Heart right ventricle (tissue), 16 donors: ENCODE data around the gene PDLIM5. TPM values are rescaled to one million over a fixed set of nuclear protein-coding genes. Genes with fewer than 3 reads are reported as not detected.

Source experiments
- ATAC-seq, 8 donors: fragments of 200-7000 bp; cut with Tn5 transposase; one replicate each; pipeline ENCODE4 v1.9.1; 2020; ENCODE audit warnings: mild to moderate bottlenecking in 8 of 8, moderate library complexity in 8 of 8, moderate number of reproducible peaks in 1 of 8
- DNase-seq, 2 donors: peaks; one replicate each; pipeline ENCODE4 v3.0.0-alpha.2; 2020
- H3K27ac ChIP-seq, 10 donors: fragments of 200-600 bp; sonication (generic) in 2 of 10; one replicate each; pipeline versions ENCODE4 v1.5.0 to v1.8.0; 2020 to 2022; ENCODE audit warnings: mild to moderate bottlenecking in 3 of 10
- H3K27me3 ChIP-seq, 7 donors: fragments of 200-600 bp; one replicate each; pipeline ENCODE4 v1.8.0; 2021 to 2022; ENCODE audit warnings: mild to moderate bottlenecking in 2 of 7
- H3K36me3 ChIP-seq, 9 donors: fragments of 200-600 bp; sonication (generic) in 1 of 9; one replicate each; pipeline versions ENCODE4 v1.5.0 to v1.8.0; 2020 to 2022; ENCODE audit warnings: mild to moderate bottlenecking in 2 of 9
- H3K4me1 ChIP-seq, 9 donors: fragments of 200-600 bp; sonication (generic) in 1 of 9; one replicate each; pipeline versions ENCODE4 v1.5.0 to v1.8.0; 2020 to 2022; ENCODE audit warnings: mild to moderate bottlenecking in 4 of 9
- H3K4me3 ChIP-seq, 10 donors: fragments of 200-600 bp; sonication (generic) in 2 of 10; one replicate each; pipeline versions ENCODE4 v1.5.0 to v1.8.0; 2020 to 2022; ENCODE audit warnings: mild to moderate bottlenecking in 7 of 10, moderate library complexity in 2 of 10
- H3K9me3 ChIP-seq, 11 donors: fragments of 200-600 bp in 10 of 11; sonication (generic) in 2 of 11; one replicate each; pipeline versions ENCODE4 v1.5.0 to v1.8.0; 2013 to 2022; ENCODE audit warnings: mild to moderate bottlenecking in 2 of 11, control low read depth in 1 of 11, moderate library complexity in 1 of 11
- WGBS, 2 donors: extraction: QIAGEN DNeasy Blood & Tissue Kit; methylation state at CpG; one replicate each; pipeline ENCODE4 v1.1.7; 2013; ENCODE audit warnings: inconsistent platforms in 1 of 2; 5-methylcytosine and 5-hydroxymethylcytosine counted together
- intact Hi-C, 10 donors: fragments of 100-400 bp; cut with DNase I; formaldehyde crosslinking; loops; one replicate each; pipeline versions ENCODE4 v1.11.1 to v1.14.2; 2022
- polyA plus RNA-seq, 2 donors: library from polyadenylated mRNA; stranded (reverse); fragments of 200-250 nt; gene quantifications; one replicate each; pipeline ENCODE4 v1.2.3, GENCODE V29; 2013
- total RNA-seq, 10 donors: library from RNA; stranded (reverse); fragmentation: NEBNext Ultra II Directional in 3 of 10; extraction: Animal tissue kit (Norgen Biotek cat#: 25700) in 3 of 10; gene quantifications; one replicate each; pipeline versions ENCODE4 v1.2.1 to v1.2.4, GENCODE V29; 2021 to 2023
- TF ChIP-seq, protein P1 (sequence below), 9 donors: fragments of 200-600 bp; sonication (generic) in 2 of 9; IDR thresholded peaks; one replicate each; pipeline versions ENCODE4 v1.5.0 to v1.8.0; 2021 to 2022; ENCODE audit warnings: antibody characterized with exemption in 9 of 9, mild to moderate bottlenecking in 5 of 9, moderate library complexity in 1 of 9
- donor health status: Arrhythmogenic right ventricular cardiomyopathy.
- donor health status: ischemic (EF 13 %, LVEDD 7.1; RV severe dilation, severe dysfunction).
- donor health status: healthy with polysubstance abuse.
- donor health status: DM: no; HTN: yes; CAD: no.
- donor health status: DM: no; HTN: no; CAD: no.
- donor health status: ischemic (EF 25% LVEDD 6.9; RV normal size, moderate dysfunction).
- donor health status: ischemic (EF 25% LVEDD 5.7; RV mildly dilated, moderate dysfunction).
- donor health status: healthy.
- donor health status: DM: yes; HTN: yes; CAD: no.
- donor health status: Ischemic cardiomyopathy.
- donor health status: ischemic (EF 35%, LVEDD 5.7; RV mildly dilated, moderate dysfunction).
- donor health status: nonischemic (EF 11% LVEDD 7.7; RV severe dilation, severe dysfunction).
- donor health status: DM: yes; HTN: yes; CAD: no.
- donor health status: PGD.
- donor health status: ischemic (EF 29% LVEDD 5.4; RV normal size, mild dysfunction).
- donor health status: nonischemic (EF 23%, LVEDD 6.1; RV moderate dilation, normal function).

The PDLIM5 gene
- total and polyA plus RNA-seq, 12 donors = 221 to 1,549 (median 1,269) TPM

DNA sequence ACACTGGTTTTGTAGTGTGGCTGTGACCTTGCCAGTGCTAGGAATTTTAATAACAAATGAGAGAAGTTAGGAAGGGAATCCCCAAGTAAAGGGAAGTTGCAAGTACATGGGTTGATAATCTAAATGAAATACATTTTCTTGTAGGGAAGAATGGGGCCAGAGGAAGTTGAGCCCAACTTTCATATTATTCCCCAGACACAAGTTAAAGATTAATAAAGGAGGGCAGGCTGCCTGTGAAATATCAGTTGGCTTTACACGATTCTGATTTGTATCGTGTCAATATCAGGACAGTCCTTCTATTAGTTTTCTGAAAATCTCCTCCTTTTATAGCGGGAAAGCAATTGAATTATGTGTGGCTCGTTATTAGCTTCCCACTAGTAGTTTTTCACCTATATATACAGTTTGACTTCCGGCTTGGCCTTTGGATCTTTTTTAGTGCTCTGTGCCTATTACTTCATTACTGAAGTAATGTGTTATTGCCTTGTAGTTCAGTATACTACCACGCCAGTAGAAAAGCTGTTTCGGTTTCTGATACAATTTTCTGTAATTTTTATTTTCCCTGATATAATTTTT, 1.7 kb downstream of the PDLIM5 start:
- ATAC-seq = no peak
- Histone ChIP-seq H3K27ac (peak overlapping the region; percentile 97 to 100 (median 99)), H3K36me3 (peaks cover 0 to 23% (median 16%) of the 10 kb centered on the region in 9 donors), H3K9me3 (no peaks in the 10 kb centered on the region), H3K4me3 (peak overlapping the region; percentile 91 to 99 (median 96)), H3K27me3 (no peaks in the 10 kb centered on the region), H3K4me1 (peaks cover 0 to 62% (median 28%) of the 10 kb centered on the region in 9 donors)
- TF ChIP-seq, protein P1, sequence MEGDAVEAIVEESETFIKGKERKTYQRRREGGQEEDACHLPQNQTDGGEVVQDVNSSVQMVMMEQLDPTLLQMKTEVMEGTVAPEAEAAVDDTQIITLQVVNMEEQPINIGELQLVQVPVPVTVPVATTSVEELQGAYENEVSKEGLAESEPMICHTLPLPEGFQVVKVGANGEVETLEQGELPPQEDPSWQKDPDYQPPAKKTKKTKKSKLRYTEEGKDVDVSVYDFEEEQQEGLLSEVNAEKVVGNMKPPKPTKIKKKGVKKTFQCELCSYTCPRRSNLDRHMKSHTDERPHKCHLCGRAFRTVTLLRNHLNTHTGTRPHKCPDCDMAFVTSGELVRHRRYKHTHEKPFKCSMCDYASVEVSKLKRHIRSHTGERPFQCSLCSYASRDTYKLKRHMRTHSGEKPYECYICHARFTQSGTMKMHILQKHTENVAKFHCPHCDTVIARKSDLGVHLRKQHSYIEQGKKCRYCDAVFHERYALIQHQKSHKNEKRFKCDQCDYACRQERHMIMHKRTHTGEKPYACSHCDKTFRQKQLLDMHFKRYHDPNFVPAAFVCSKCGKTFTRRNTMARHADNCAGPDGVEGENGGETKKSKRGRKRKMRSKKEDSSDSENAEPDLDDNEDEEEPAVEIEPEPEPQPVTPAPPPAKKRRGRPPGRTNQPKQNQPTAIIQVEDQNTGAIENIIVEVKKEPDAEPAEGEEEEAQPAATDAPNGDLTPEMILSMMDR (IDR thresholded peaks at IDR 0.05) = no peak
- WGBS, 2 donors = 40 to 52% methylated on average over 7 of the region's 7 CpGs
- DNase-seq = no peak
- intact Hi-C loops = loop anchor here (2.0 to 10.0 kb wide), 11 partner anchors 41 to 144 kb away; no protein-coding TSS in a partner anchor

DNA sequence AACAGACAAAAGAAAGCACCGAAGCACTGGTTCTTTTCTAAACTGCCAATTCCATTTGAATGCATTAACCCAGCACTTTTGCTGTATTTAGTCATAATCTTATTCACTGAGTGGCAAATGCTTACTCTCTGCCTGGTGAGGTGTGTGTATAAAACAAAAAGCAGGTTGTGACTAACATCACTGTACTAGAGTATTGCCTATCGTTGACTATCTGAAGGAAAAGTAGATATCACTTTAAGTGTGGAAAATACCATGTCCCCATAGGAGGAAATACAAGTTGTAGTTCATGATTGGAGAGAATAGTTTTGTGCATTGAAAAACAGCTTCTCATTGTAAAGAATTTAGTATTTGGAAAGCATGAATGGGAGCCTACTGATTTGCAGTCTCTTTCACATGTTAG, 2.7 kb downstream of the PDLIM5 start:
- Histone ChIP-seq H3K36me3 (peaks cover 0 to 23% (median 16%) of the 10 kb centered on the region in 9 donors), H3K27me3 (no peaks in the 10 kb centered on the region), H3K9me3 (no peaks in the 10 kb centered on the region), H3K4me1 (peaks cover 0 to 72% (median 37%) of the 10 kb centered on the region in 9 donors), H3K4me3 (peak overlapping the region; percentile 91 to 99 (median 96)), H3K27ac (peak overlapping the region; percentile 64 to 100 (median 99))
- TF ChIP-seq, protein P1 (IDR thresholded peaks at IDR 0.05) = no peak
- ATAC-seq = no peak
- WGBS, 2 donors = 43 to 45% methylated on average over 2 of the region's 2 CpGs
- intact Hi-C loops = loop anchor here (5.0 to 10.0 kb wide), 10 partner anchors 42 to 143 kb away; no protein-coding TSS in a partner anchor
- no peak for DNase-seq

DNA sequence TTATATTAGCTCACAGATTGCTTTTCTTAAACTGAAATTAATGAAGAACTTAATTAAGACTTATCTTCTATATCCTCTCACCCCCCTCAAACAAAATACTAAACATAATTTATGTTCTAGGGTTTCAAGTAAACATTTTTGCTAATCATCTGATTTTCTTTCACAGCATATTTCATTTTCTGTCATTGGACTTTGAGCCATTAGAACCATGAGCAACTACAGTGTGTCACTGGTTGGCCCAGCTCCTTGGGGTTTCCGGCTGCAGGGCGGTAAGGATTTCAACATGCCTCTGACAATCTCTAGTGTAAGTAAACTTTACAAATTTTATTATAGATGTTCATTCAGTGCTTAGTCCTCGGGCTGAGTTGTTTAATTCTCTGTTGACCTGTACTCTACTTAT, 3.3 kb downstream of the PDLIM5 start:
- peak overlapping the region; percentile 64 to 100 (median 99) for H3K27ac ChIP-seq
- intact Hi-C loops = loop anchor here in 7 of 10 donors (10.0 kb wide), 5 partner anchors 50 to 140 kb away; no protein-coding TSS in a partner anchor
- no peak for ATAC-seq
- H3K27me3 ChIP-seq = no peaks in the 10 kb centered on the region
- TF ChIP-seq, protein P1 (IDR thresholded peaks at IDR 0.05) = no peak
- WGBS, 2 donors = 33 to 43% methylated on average over 3 of the region's 3 CpGs
- peaks cover 0 to 29% (median 16%) of the 10 kb centered on the region in 9 donors for H3K36me3 ChIP-seq
- H3K4me1 ChIP-seq = peaks cover 0 to 78% (median 44%) of the 10 kb centered on the region in 9 donors
- H3K9me3 ChIP-seq = no peaks in the 10 kb centered on the region
- peak; percentile 46 to 55 for DNase-seq
- H3K4me3 ChIP-seq = peak overlapping the region; percentile 91 to 99 (median 96)

DNA sequence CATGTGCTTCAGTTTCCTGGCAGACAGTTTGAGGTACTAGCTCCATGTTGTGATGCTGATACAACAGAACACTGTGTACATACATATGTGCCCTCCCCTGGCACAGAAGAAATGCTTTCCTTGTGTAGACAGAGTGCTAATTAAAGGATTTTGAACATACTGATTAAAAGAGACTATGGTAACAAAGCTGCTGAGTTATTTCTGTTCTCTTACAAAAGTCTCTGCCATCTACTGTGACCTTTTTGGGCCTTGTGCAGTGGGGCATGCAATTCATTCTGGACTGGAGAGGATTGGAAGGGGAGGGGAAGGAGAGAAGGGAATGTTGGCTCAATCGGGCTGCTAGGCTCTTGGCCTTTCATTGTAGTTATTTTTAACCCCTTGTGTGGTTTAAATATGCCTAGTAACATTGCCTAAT, 6.0 kb downstream of the PDLIM5 start:
- DNase-seq (peak in 1 of 2 donors; percentile 63), ATAC-seq (peak; percentile 72 to 92 (median 86))
- Histone ChIP-seq H3K4me3 (peak overlapping the region in 7 of 10 donors; percentile 91 to 99 (median 96)), H3K36me3 (peaks cover 0 to 29% (median 16%) of the 10 kb centered on the region in 9 donors), H3K4me1 (peaks cover 0 to 96% (median 45%) of the 10 kb centered on the region in 9 donors), H3K27me3 (no peaks in the 10 kb centered on the region), H3K9me3 (no peaks in the 10 kb centered on the region), H3K27ac (peak overlapping the region; percentile 41 to 100 (median 99))
- TF ChIP-seq, protein P1 (IDR thresholded peaks at IDR 0.05) = no peak
- intact Hi-C loops = loop anchor here in 7 of 10 donors (2.0 to 10.0 kb wide), 6 partner anchors 47 to 137 kb away; no protein-coding TSS in a partner anchor
- 0 to 7% methylated on average over 1 of the region's 1 CpG for WGBS, 2 donors
